EH (cell line): ENCODE results near the gene SBF1.

ENCODE experiments used
- DNase-seq: peaks from one replicate; pipeline ENCODE4 v3.0.0-alpha.2; 2015; ENCODE audit warnings: low read depth

SBF1 gene

DNA sequence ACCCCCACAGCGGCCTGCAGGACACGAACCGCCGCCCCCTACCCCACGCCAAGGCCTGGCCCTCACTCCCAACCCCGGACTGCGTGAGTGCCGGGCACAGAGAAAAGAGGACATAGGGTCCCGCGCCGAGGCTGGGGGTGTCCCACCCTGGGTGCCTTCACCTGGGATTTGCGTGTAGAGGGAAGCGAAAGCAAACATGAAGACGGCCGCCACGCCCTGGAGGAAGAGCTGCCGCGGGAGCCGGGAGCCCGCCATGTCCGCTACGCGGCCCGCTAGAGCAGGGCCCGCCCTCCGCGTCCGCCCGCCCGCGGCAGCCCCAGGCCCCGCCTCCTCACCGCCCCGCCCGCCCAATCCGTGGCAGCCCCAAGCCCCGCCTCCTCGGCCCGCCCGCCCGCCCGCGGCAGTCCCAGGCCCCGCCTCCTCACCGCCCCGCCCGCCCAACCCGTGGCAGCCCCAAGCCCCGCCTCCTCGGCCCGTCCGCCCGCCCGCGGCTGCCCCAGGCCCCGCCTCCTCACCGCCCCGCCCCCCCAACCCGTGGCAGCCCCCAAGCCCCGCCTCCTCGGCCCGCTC, 32.7 kb upstream of the SBF1 start, which contains the start of gene LMF2:
Gene LMF2, minus strand, starts transcription at position 282 of the 570 bp plus-strand sequence. Its CDS starts 27 bp downstream, at position 255.
- no peak for DNase-seq

DNA sequence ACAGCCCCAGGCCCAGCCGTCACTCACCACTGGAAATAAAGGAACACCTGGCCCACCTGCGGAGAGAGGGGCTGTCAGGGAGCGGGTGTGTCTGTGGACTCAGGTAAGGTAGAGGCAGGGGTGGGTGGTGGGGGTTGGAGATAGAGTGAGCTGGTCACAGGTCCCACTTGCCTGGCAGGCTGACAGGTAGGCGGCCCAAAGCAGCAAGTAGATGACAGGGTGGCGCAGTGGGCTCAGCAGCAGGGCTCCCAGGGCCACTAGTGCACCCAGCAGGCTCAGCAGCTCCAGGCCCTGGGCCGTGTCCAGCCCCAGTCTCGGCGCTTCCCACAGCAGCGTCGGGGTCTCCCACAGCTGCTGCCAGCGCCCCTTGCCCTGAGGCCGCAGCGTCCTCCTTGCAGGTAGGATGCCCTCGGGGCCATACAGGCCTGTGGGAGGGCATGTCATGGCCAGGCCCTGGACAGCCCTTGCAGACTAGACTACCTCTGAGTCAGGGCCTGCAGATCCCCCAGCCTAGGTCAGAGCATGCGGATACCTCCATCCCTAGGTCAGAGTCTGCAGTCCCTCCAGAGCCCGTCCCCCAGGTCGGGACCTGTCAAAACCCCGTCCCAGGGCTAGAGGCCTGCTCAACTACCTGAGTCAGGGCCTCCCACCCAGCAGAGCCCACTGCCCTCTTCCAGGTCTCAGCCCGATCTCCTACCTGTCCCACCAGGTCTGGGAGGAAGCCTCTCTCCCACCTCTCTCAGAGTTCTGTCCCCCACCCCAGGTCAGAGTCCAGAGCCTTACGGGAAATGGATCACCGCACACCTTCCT, 32.0 kb upstream of the SBF1 start:
- no peak for DNase-seq

GRCh38 chr22:50505776-50506610, 31.2 kb upstream of the SBF1 start:
- DNase-seq: no peak

DNA sequence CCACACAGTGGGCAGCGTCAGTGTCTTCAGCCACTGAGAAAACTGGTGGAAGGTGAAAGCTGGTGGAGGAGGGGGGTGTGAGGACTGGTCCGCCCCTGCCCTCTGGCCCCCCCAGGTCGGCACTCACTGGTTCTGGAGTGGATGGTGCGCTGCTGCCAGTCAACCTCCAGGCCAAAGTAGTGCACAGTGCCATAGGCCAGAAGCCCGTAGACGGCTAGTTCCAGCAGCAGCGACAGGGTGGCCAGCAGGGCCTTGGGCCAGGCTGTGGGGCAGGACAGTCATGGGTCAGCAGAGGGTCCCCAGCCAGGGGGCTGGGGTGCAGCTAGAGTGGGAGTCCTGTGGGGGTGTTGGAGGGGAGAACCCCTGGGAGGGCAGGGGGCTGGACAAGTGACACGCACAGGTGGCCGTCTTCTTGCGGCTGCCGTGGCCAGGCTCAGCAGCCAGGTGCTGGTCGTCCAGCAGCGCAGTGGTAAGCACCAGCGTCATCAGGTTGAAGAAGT, 30.5 kb upstream of the SBF1 start:
- DNase-seq: no peak

DNA sequence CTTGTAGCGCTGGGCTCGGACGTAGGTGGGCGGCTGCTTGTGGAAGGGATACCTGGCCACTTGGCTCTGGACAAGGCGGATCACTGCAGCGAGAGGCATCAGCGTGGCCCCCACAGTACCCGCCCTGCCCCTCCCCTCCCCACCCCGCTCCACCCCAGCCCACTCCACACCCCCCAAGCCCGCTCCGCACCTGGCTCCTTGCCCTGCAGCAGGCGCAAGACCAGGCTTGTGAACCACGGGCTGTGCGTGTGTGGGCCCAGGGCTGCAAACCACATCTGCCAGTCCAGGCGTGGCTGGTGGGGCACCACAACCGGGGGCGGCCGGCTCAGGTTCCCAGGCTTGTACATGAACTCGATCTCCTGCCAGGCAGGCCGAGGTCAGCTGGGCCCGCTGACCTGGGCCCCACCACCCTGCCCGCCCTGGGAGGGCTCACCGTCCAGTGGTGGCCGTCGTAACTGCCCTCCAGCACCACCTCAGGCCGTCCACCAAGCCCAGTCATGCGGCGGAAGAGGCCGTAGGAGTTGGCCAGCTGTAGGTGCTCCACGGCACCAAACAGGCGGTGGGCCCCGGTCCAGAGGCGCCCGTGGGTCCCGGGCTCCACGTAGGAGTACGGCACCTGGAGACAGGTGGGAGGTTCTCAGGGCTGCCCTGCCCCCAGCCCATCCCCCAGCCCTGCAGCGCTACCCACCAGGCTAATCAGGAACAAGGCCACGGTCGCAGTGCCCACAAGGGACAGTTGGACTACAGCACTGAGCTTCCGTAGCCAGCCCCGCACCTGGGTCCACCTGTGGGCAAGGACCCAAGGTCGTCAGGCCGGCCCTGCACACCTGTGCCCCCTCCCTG, 29.8 kb upstream of the SBF1 start:
- DNase-seq: no peak

- DNase-seq: no peak
Measured at GRCh38 chr22:50503475-50504145, 28.8 kb upstream of the SBF1 start.

GRCh38 chr22:50502628-50503474, 28.0 kb upstream of the SBF1 start:
- DNase-seq: no peak

GRCh38 chr22:50502096-50502495, 27.3 kb upstream of the SBF1 start:
- DNase-seq: no peak

DNA sequence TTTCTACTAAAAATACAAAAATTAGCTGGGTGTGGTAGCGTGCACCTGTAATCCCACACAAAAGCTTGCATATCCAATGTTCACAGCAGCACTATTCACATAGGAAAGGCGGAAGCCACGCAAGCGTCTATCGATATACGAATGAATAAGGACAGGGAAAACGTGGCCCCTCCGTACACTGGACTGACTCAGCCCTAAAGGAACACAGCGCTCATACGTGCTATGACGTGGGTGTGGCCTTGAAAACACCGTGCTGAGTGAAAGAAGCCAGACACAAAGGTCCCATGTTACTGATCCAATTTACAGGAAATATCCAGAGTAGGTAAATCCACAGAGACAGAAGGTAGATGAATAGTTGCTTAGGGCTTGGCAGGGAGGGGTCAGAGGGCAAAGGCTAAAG, 25.6 kb upstream of the SBF1 start:
- no peak for DNase-seq

GRCh38 chr22:50498322-50498890, 23.6 kb upstream of the SBF1 start:
- DNase-seq: peak; percentile 65

- DNase-seq: no peak
Measured at GRCh38 chr22:50497093-50497492, 22.3 kb upstream of the SBF1 start.

DNA sequence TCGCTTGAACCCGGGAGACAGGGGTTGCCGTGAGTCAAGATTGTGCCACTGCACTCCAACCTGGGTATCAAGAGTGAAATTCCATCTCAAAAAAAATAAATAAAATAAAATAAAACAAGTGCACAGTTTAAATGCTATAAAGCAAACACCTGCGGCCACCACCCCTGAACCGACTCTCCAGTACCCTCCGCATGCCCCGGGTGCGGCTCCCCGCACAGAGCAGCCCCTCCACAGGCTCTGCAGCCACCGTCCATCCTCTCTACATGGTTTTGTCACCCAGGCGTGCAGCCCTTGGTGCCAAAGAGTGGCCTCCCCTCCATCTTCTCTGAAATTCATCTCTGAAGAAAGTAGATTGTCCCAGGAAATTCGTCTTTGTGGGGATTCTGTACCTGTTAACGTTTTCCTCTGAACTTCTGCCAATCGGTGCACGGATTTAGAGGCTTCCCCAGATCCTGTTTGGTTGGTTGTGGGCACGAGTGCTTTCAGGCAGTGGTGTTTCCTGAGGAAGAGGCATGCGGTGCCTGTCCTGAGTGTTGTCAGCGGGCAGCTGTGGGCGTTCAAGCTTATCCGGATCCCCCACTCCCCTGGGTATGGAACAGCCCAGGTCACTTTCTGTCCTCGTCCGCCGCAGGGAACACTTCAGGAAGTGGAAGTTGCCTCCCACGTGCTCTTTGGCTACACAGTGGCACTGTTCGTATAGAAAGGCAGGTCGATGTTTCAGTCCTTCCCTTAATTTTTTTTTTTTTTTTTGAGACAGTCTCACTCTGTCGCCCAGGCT, 15.9 kb upstream of the SBF1 start:
- no peak for DNase-seq

- no peak for DNase-seq
Measured at GRCh38 chr22:50489363-50490243, 14.8 kb upstream of the SBF1 start.

- DNase-seq: no peak
Measured at GRCh38 chr22:50488886-50489285, 14.1 kb upstream of the SBF1 start.

DNA sequence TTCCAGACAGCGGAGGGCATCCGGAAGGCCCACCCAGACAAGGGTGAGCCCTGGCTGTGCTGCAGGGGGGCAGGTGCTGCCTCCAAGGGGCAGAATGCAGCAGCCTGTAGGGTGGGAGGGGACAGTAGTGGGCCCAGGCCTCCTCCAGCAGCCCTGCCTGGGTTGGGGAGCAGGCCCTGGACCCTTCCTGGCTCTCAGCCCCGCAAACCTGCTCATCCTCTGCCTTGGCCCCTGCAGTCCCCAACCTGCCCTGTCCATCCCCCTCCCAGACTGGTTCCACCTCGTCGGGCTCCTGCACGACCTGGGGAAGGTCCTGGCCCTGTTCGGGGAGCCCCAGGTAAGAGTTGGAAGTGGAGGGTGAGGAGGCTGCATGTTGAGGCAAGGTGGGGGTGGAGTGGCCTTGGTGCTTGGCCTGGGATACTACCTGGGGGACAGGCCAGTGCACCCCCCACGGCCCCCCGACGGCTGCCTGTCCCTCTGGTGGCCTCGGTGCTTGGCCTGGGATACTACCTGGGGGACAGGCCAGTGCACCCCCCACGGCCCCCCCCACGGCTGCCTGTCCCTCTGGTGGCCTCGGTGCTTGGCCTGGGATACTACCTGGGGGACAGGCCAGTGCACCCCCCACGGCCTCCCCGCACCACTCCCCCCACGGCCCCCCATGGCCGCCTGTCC, 13.3 kb upstream of the SBF1 start:
- DNase-seq: no peak

DNA sequence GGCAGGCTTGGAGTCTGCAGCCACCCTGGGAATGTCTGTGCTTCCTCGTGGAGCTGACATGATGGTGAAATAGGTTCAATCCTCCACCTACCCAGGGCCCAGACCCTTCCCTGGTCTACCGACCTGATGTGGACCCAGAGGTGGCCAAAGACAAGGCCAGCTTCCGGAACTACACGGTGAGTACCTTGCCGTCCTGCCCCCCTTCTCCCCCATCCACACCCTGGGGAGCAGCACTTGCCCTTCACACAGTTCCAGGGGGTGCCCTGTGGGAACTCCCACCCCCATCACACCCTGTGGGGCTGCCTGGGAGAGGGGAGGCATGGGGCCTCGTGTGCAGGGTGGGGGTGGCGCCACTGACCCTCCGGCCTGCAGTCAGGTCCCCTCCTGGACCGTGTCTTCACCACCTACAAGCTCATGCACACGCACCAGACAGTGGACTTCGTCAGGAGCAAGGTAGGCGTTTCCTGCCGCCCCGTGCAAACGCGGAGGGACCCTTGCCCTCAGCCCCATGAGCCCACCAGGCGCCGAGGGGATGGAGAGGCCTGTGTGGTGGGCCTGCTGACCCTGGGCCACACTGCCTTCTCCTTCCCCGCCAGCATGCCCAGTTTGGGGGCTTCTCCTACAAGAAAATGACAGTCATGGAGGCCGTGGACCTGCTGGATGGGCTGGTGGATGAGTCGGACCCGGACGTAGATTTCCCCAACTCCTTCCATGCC, 12.6 kb upstream of the SBF1 start:
- DNase-seq: no peak
